Left lung (tissue), 10 donors: ENCODE measurements around the gene TLNRD1. TPM values are rescaled to one million over a fixed set of nuclear protein-coding genes. Genes with fewer than 3 reads are reported as not detected.

Experiments
- ATAC-seq: fragments of 200-7000 bp; cut with Tn5 transposase; one replicate; pipeline ENCODE4 v1.9.1; 2020; ENCODE audit warnings: moderate library complexity
- DNase-seq, 4 donors: peaks; one replicate each; pipeline ENCODE4 v3.0.0-alpha.2; 2013 to 2020
- H3K27ac ChIP-seq, 2 donors: fragments of 200-600 bp; sonication (generic) in 1 of 2; one replicate each; pipeline versions ENCODE4 v1.5.0 to v1.8.0; 2020 to 2021
- H3K27me3 ChIP-seq, 2 donors: fragments of 200-600 bp; sonication (generic) in 1 of 2; one replicate each; pipeline versions ENCODE4 v1.5.0 to v1.8.0; 2020 to 2021
- H3K36me3 ChIP-seq, 2 donors: fragments of 200-600 bp; sonication (generic) in 1 of 2; one replicate each; pipeline versions ENCODE4 v1.5.0 to v1.8.0; 2020 to 2021
- H3K4me1 ChIP-seq, 2 donors: fragments of 200-600 bp; one replicate each; pipeline ENCODE4 v1.8.0; 2021
- H3K4me3 ChIP-seq, 2 donors: fragments of 200-600 bp; sonication (generic) in 1 of 2; one replicate each; pipeline versions ENCODE4 v1.5.0 to v1.8.0; 2020 to 2021; ENCODE audit warnings: mild to moderate bottlenecking in 1 of 2
- H3K9me3 ChIP-seq, 2 donors: fragments of 200-600 bp; sonication (generic) in 1 of 2; one replicate each; pipeline versions ENCODE4 v1.5.0 to v1.8.0; 2020 to 2021
- CTCF ChIP-seq, 2 donors: fragments of 200-600 bp; sonication (generic) in 1 of 2; IDR thresholded peaks; one replicate each; pipeline versions ENCODE4 v1.5.0 to v1.8.0; 2021; ENCODE audit warnings: antibody characterized with exemption in 2 of 2
- intact Hi-C, 2 donors: fragments of 100-400 bp; cut with DNase I; formaldehyde crosslinking; loops; one replicate each; pipeline versions ENCODE4 v1.11.2 to v1.14.2; 2022
- microRNA-seq, 2 donors: library from miRNA; unstranded; fragments of <30 nt; microRNA quantifications; one replicate each; pipeline ENCODE4, GENCODE V29; 2019
- polyA plus RNA-seq, 6 donors: library from polyadenylated mRNA; unstranded; fragments of 120-200 nt; gene quantifications; one replicate each; pipeline ENCODE4 v1.2.1, GENCODE V29; 2013; ENCODE audit not compliant: insufficient read length in 6 of 6
- total RNA-seq, 2 donors: library from RNA; stranded (reverse); fragmentation: NEBNext Ultra II Directional; extraction: Animal tissue kit (Norgen Biotek cat#: 25700); gene quantifications; one replicate each; pipeline ENCODE4 v1.2.1, GENCODE V29; 2021
- donor health status: DM: no; HTN: yes; CAD: no.
- donor health status: DM: no; HTN: no; CAD: no.

The TLNRD1 gene
- total and polyA plus RNA-seq, 8 donors: 10.1 to 27.6 (median 16.8) TPM

- no peak for ATAC-seq
- intact Hi-C loops: no loop called here
- Histone ChIP-seq H3K27ac (no peak overlapping the region), H3K4me1 (peaks cover 0 to 9% of the 10 kb centered on the region in 2 donors), H3K27me3 (no peaks in the 10 kb centered on the region), H3K36me3 (no peaks in the 10 kb centered on the region), H3K4me3 (no peak overlapping the region), H3K9me3 (no peaks in the 10 kb centered on the region)
- DNase-seq: no peak
- TF ChIP-seq CTCF (IDR thresholded peaks at IDR 0.05): no peak
These were observed 52.9 kb downstream of the TLNRD1 start for GRCh38 chr15:81053621-81054020.

- no peaks in the 10 kb centered on the region for H3K36me3 ChIP-seq
- H3K27ac ChIP-seq: no peak overlapping the region
- H3K4me1 ChIP-seq: peaks cover 0 to 9% of the 10 kb centered on the region in 2 donors
- ATAC-seq (no peak), DNase-seq (no peak)
- H3K9me3 ChIP-seq: no peaks in the 10 kb centered on the region
- no peaks in the 10 kb centered on the region for H3K27me3 ChIP-seq
- intact Hi-C loops: no loop called here
- TF ChIP-seq CTCF (IDR thresholded peaks at IDR 0.05): no peak
- H3K4me3 ChIP-seq: no peak overlapping the region
These were observed 53.5 kb downstream of the TLNRD1 start for GRCh38 chr15:81054236-81054635.

Small RNAs within 50 kb of the gene (microRNA-seq; reads per million reads assigned to microRNA genes)
- 0 reads per million in 2 donors for gene MIR4514

Other genes starting within 250 kb of the TLNRD1 start
- 10 to 100 TPM; 12.4 to 31.8 TPM for gene CEMIP, start 221.6 kb upstream of the TLNRD1 start, total RNA-seq
- 10 to 100 TPM; 13.9 to 31.3 (median 27.4) TPM for gene CEMIP, start 221.6 kb upstream of the TLNRD1 start, polyA plus RNA-seq
- gene MESD, start 11.1 kb upstream of the TLNRD1 start, total RNA-seq: 10 to 100 TPM; 24.2 to 28.2 TPM
- 10 to 100 TPM; 40.0 to 44.1 (median 43.0) TPM for gene MESD, start 11.1 kb upstream of the TLNRD1 start, polyA plus RNA-seq
- 1 to 10 TPM in 1 of 2 donors, under 1 TPM in 1; 0.64 to 1.9 TPM for gene CFAP161, start 133.3 kb downstream of the TLNRD1 start, total RNA-seq
- gene CFAP161, start 133.3 kb downstream of the TLNRD1 start, polyA plus RNA-seq: 10 to 100 TPM in 1 of 6 donors, 1 to 10 TPM in 5; 4.5 to 12.2 (median 6.8) TPM
- 10 to 100 TPM; 22.0 to 34.3 TPM for gene IL16, start 196.0 kb downstream of the TLNRD1 start, total RNA-seq
- gene IL16, start 196.0 kb downstream of the TLNRD1 start, polyA plus RNA-seq: 10 to 100 TPM; 11.4 to 18.4 (median 13.6) TPM